Kidney (tissue), 14 donors: ENCODE results near the gene ANKRD24. TPM values are rescaled to one million over a fixed set of nuclear protein-coding genes. Genes with fewer than 3 reads are reported as not detected.

Source experiments
- DNase-seq, 5 donors: peaks; one replicate each; pipeline ENCODE4 v3.0.0-alpha.2; 2013 to 2020
- FAIRE-seq: peaks from 2 replicates; lab custom pipeline; 2012; peaks lifted over from hg19 to GRCh38; lab: Jason Lieb, UNC
- H3K27ac ChIP-seq, 2 donors: one replicate each; pipeline ENCODE4 v1.7.0; 2013; ENCODE audit warnings: low read depth in 2 of 2, low read length in 2 of 2, inconsistent platforms in 1 of 2
- H3K27me3 ChIP-seq: one replicate; pipeline ENCODE4 v1.7.1; 2013; ENCODE audit warnings: low read length, inconsistent platforms; ENCODE audit not compliant: control insufficient read depth, insufficient read depth
- H3K36me3 ChIP-seq, 3 donors: one replicate each; pipeline versions ENCODE4 v1.7.0 to v1.7.1; 2013; ENCODE audit warnings: low read length in 3 of 3, control low read depth in 1 of 3, inconsistent platforms in 1 of 3; ENCODE audit not compliant: insufficient read depth in 3 of 3, control insufficient read depth in 2 of 3
- H3K4me1 ChIP-seq, 3 donors: one replicate each; pipeline versions ENCODE4 v1.7.0 to v1.7.1; 2013; ENCODE audit warnings: low read length in 3 of 3, inconsistent platforms in 1 of 3, low read depth in 1 of 3; ENCODE audit not compliant: control insufficient read depth in 2 of 3, insufficient read depth in 2 of 3
- H3K4me3 ChIP-seq, 3 donors: one replicate each; pipeline versions ENCODE4 v1.7.0 to v1.8.1; 2013; ENCODE audit warnings: low read length in 3 of 3, control low read depth in 1 of 3, inconsistent platforms in 1 of 3
- H3K9ac ChIP-seq, 3 donors: one replicate each; pipeline versions ENCODE4 v1.7.0 to v1.7.1; 2013; ENCODE audit warnings: low read length in 3 of 3, control low read depth in 1 of 3, inconsistent platforms in 1 of 3
- H3K9me3 ChIP-seq, 3 donors: one replicate each; pipeline versions ENCODE4 v1.7.0 to v1.7.1; 2013; ENCODE audit warnings: low read length in 3 of 3, control low read depth in 1 of 3, inconsistent platforms in 1 of 3; ENCODE audit not compliant: control insufficient read depth in 2 of 3, insufficient read depth in 1 of 3
- CTCF ChIP-seq: IDR thresholded peaks from 3 replicates; pipeline ENCODE4 v1.5.1; 2012; ENCODE audit warnings: mild to moderate bottlenecking, moderate library complexity, borderline replicate concordance; ENCODE audit not compliant: insufficient read depth; ENCODE audit errors: extremely low read depth
- intact Hi-C: fragments of 100-400 bp; cut with DNase I; formaldehyde crosslinking; loops from one replicate; pipeline ENCODE4 v1.11.1; 2022
- polyA plus RNA-seq: library from polyadenylated mRNA; stranded (reverse); fragments of 350-450 nt; fragmentation: Illumina TruSeq; extraction: RNeasy Lipid Tissue Mini Kit (QIAGEN cat#74804); gene quantifications from one replicate; pipeline ENCODE4 v1.2.3, GENCODE V29; 2014; ENCODE audit warnings: low read depth, low replicate concordance; ENCODE audit not compliant: insufficient read depth
- total RNA-seq: library from RNA; stranded (reverse); fragmentation: NEBNext Ultra II Directional; extraction: Animal tissue kit (Norgen Biotek cat#: 25700); gene quantifications from one replicate; pipeline ENCODE4 v1.2.1, GENCODE V29; 2021
- donor health status: control.
- donor health status: control.
- donor health status: control.
- donor health status: control.
- donor health status: control.
- donor health status: DM: yes; HTN: yes; CAD: no.
- donor health status: Normal renal cell carcinoma (clear cell type).

The ANKRD24 gene
- total and polyA plus RNA-seq, 2 donors from 2014 or later: 0.72 to 1.8 TPM

- Histone ChIP-seq H3K36me3 (no peaks in the 10 kb centered on the region), H3K9me3 (no peaks in the 10 kb centered on the region), H3K4me3 (no peak overlapping the region), H3K27me3 (no peaks in the 10 kb centered on the region), H3K4me1 (no peaks in the 10 kb centered on the region), H3K9ac (no peak overlapping the region), H3K27ac (no peak overlapping the region)
- intact Hi-C loops: no loop called here
- FAIRE-seq (no peak), DNase-seq (peak in 1 of 5 donors; percentile 17)
- no peak for TF ChIP-seq CTCF
These were observed 15.4 kb downstream of the ANKRD24 start for GRCh38 chr19:4197625-4198466.

GRCh38 chr19:4198467-4199126 is 16.1 kb downstream of the ANKRD24 start:
- H3K9ac ChIP-seq: no peak overlapping the region
- no peaks in the 10 kb centered on the region for H3K4me1 ChIP-seq
- H3K27ac ChIP-seq: no peak overlapping the region
- no peak for FAIRE-seq
- no peaks in the 10 kb centered on the region for H3K27me3 ChIP-seq
- TF ChIP-seq CTCF: no peak
- H3K9me3 ChIP-seq: no peaks in the 10 kb centered on the region
- DNase-seq: no peak
- intact Hi-C loops: no loop called here
- no peak overlapping the region for H3K4me3 ChIP-seq
- no peaks in the 10 kb centered on the region for H3K36me3 ChIP-seq

- Histone ChIP-seq H3K4me1 (no peaks in the 10 kb centered on the region), H3K36me3 (no peaks in the 10 kb centered on the region), H3K27me3 (no peaks in the 10 kb centered on the region), H3K4me3 (no peak overlapping the region), H3K9ac (no peak overlapping the region), H3K9me3 (no peaks in the 10 kb centered on the region), H3K27ac (no peak overlapping the region)
- DNase-seq (no peak), FAIRE-seq (no peak)
- no peak for TF ChIP-seq CTCF
- intact Hi-C loops: no loop called here
These were observed 17.3 kb downstream of the ANKRD24 start for GRCh38 chr19:4199699-4200293.
